OCI-LY1 (cell line): ENCODE data around the gene ITGA2.
"Not testable (repeated sequence)": the region's sequence is repeated elsewhere in the genome, so short reads cannot be mapped to it uniquely, and the experiment has no call there.

Source experiments
- H2AFZ ChIP-seq: fragments of 200-600 bp; sonication (generic), shearing (Covaris generic); 2 replicates; pipeline ENCODE4 v1.6.0; 2014; ENCODE audit warnings: antibody characterized with exemption, mild to moderate bottlenecking, low read length
- H3F3A ChIP-seq: fragments of 200-600 bp; sonication (generic), shearing (Covaris generic); 2 replicates; pipeline ENCODE4 v1.6.0; 2014; ENCODE audit warnings: mild to moderate bottlenecking, antibody characterized with exemption, low read length, moderate library complexity; ENCODE audit not compliant: insufficient read depth
- H3K27ac ChIP-seq: fragments of 200-600 bp; sonication (generic); 2 replicates; pipeline ENCODE4 v1.5.1; 2014; ENCODE audit warnings: low read length, mixed run types, mild to moderate bottlenecking, low read depth; ENCODE audit not compliant: poor library complexity, severe bottlenecking
- H3K27me3 ChIP-seq: fragments of 200-600 bp; sonication (generic); 2 replicates; pipeline ENCODE4 v1.6.0; 2014; ENCODE audit warnings: antibody characterized with exemption, mild to moderate bottlenecking, low read length, moderate library complexity; ENCODE audit not compliant: insufficient read depth
- H3K36me3 ChIP-seq: fragments of 200-600 bp; sonication (generic); 2 replicates; pipeline ENCODE4 v1.6.1; 2014; ENCODE audit warnings: mild to moderate bottlenecking, antibody characterized with exemption, low read length, moderate library complexity, mixed read lengths; ENCODE audit not compliant: insufficient read depth
- H3K4me1 ChIP-seq: fragments of 200-600 bp; sonication (generic); 2 replicates; pipeline ENCODE4 v1.5.1; 2014; ENCODE audit warnings: mild to moderate bottlenecking, low read length, moderate library complexity; ENCODE audit not compliant: insufficient read depth, severe bottlenecking
- H3K4me2 ChIP-seq: fragments of 200-600 bp; sonication (generic), shearing (Covaris generic); 2 replicates; pipeline ENCODE4 v1.6.1; 2014; ENCODE audit warnings: low read length
- H3K4me3 ChIP-seq: fragments of 200-600 bp; sonication (generic); 2 replicates; pipeline ENCODE4 v1.5.1; 2014; ENCODE audit warnings: low read length, low read depth, mild to moderate bottlenecking, mixed read lengths; ENCODE audit not compliant: poor library complexity, severe bottlenecking
- H3K79me2 ChIP-seq: fragments of 200-600 bp; shearing (Covaris generic); 2 replicates; pipeline ENCODE4 v1.6.1; 2016; ENCODE audit warnings: mixed run types, low read length, mixed read lengths; ENCODE audit not compliant: insufficient read depth
- H3K9ac ChIP-seq: fragments of 200-600 bp; sonication (generic), shearing (Covaris generic); 2 replicates; pipeline ENCODE4 v1.6.1; 2014; ENCODE audit warnings: mild to moderate bottlenecking, low read length, mixed read lengths
- H3K9me2 ChIP-seq: fragments of 200-600 bp; sonication (generic), shearing (Covaris generic); 2 replicates; pipeline ENCODE4 v1.6.1; 2014; ENCODE audit warnings: low read depth, mild to moderate bottlenecking, low read length, mixed read lengths
- H3K9me3 ChIP-seq: fragments of 200-600 bp; shearing (Covaris generic); 2 replicates; pipeline ENCODE4 v1.6.1; 2014; ENCODE audit warnings: low read length, mixed read lengths
- H4K20me1 ChIP-seq: fragments of 200-600 bp; sonication (generic), shearing (Covaris generic); 2 replicates; pipeline ENCODE4 v1.6.0; 2016; ENCODE audit warnings: mild to moderate bottlenecking, low read length; ENCODE audit not compliant: insufficient read depth
- EZH2 ChIP-seq: fragments of 200-600 bp; sonication (generic), shearing (Covaris generic); IDR thresholded peaks from 2 replicates; pipeline ENCODE4 v1.8.0; 2017; ENCODE audit warnings: borderline replicate concordance, mixed run types, mild to moderate bottlenecking, antibody characterized with exemption, low read length, moderate library complexity, mixed read lengths
- TF ChIP-seq, protein P1 (sequence below): fragments of 200-600 bp; sonication (generic), shearing (Covaris generic); IDR thresholded peaks from 2 replicates; pipeline ENCODE4 v1.5.1; 2017; ENCODE audit warnings: mild to moderate bottlenecking, antibody characterized with exemption, low read length, moderate library complexity, mixed read lengths

Gene ITGA2

GRCh38 chr5:52963636-52964035, 25.5 kb upstream of the ITGA2 start:
- no peaks in the 10 kb centered on the region for H3K9me2 ChIP-seq
- no peaks in the 10 kb centered on the region for H3K9me3 ChIP-seq
- no peaks in the 10 kb centered on the region for H3K27me3 ChIP-seq
- no peak overlapping the region for H2AFZ ChIP-seq
- no peaks in the 10 kb centered on the region for H3F3A ChIP-seq
- H3K4me2 ChIP-seq, result no peak overlapping the region
- H4K20me1 ChIP-seq, result no peaks in the 10 kb centered on the region
- no peak overlapping the region for H3K27ac ChIP-seq
- no peaks in the 10 kb centered on the region for H3K36me3 ChIP-seq
- no peak overlapping the region for H3K4me3 ChIP-seq
- H3K4me1 ChIP-seq, result no peaks in the 10 kb centered on the region
- no peak for TF ChIP-seq EZH2
- TF ChIP-seq, protein P1, sequence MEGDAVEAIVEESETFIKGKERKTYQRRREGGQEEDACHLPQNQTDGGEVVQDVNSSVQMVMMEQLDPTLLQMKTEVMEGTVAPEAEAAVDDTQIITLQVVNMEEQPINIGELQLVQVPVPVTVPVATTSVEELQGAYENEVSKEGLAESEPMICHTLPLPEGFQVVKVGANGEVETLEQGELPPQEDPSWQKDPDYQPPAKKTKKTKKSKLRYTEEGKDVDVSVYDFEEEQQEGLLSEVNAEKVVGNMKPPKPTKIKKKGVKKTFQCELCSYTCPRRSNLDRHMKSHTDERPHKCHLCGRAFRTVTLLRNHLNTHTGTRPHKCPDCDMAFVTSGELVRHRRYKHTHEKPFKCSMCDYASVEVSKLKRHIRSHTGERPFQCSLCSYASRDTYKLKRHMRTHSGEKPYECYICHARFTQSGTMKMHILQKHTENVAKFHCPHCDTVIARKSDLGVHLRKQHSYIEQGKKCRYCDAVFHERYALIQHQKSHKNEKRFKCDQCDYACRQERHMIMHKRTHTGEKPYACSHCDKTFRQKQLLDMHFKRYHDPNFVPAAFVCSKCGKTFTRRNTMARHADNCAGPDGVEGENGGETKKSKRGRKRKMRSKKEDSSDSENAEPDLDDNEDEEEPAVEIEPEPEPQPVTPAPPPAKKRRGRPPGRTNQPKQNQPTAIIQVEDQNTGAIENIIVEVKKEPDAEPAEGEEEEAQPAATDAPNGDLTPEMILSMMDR, result no peak
- H3K9ac ChIP-seq, result no peak overlapping the region
- H3K79me2 ChIP-seq, result no peaks in the 10 kb centered on the region

DNA sequence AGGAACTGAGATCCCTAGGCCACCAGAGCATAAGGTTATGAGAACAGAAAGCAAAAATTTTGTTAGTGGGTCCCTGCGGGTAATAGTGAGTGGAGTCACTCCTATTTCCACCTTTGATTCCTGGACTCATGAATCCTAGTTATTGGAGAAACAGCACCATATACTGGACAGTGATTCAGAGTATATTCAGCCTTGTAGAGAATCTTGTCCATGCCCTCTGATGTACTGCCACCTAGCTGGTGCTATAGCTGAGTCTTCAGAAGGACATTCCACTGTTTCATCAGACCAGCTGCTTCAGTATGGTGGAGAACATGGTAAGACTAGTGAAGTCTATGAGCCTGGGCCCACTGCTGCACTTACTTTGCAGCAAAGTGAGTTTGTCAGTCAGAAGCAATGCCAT, 25.0 kb upstream of the ITGA2 start:
- Histone ChIP-seq H3F3A (no peaks in the 10 kb centered on the region), H3K9me3 (no peaks in the 10 kb centered on the region), H3K79me2 (no peaks in the 10 kb centered on the region), H3K9me2 (no peaks in the 10 kb centered on the region), H3K4me2 (no peak overlapping the region), H3K9ac (no peak overlapping the region), H3K27ac (no peak overlapping the region), H3K36me3 (no peaks in the 10 kb centered on the region), H4K20me1 (no peaks in the 10 kb centered on the region), H3K27me3 (no peaks in the 10 kb centered on the region), H2AFZ (no peak overlapping the region), H3K4me1 (no peaks in the 10 kb centered on the region), H3K4me3 (no peak overlapping the region)
- TF ChIP-seq EZH2, result no peak

GRCh38 chr5:52976157-52976556, 13.0 kb upstream of the ITGA2 start:
- H3K36me3 ChIP-seq, H3K9me2 ChIP-seq, H3K9ac ChIP-seq, H3K4me1 ChIP-seq, H3K79me2 ChIP-seq, H3K27me3 ChIP-seq, H3K27ac ChIP-seq, H4K20me1 ChIP-seq, H3K4me3 ChIP-seq, H3K4me2 ChIP-seq, H2AFZ ChIP-seq, H3K9me3 ChIP-seq, H3F3A ChIP-seq: not testable (repeated sequence)

DNA sequence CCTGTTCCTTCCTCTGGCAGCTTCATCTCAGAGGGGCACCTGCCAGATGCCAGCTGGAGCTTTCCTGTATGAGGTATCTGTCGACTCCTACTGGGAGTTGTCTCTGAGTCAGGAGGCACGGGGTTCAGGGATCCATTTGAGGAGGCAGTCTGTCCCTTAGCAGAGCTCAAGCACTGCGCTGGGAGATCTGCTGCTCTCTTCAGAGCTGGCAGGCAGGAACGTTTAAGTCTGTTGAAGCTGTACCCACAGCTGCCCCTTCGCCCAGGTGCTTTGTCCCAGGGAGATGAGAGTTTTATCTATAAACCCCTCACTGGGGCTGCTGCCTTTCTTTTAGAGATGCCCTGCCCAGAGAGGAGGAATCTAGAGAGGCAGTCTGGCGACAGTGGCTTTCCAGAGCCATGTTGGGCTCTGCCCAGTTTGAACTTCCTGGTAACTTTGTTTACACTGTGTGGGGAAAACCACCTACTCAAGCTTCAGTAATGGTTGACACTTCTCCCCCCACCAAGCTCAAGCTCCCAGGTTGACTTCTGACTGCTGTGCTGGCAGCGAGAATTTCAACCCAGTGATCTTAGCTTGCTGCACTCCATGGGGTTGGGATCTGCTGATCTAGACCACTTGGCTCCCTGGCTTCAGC, 11.8 kb upstream of the ITGA2 start:
- TF ChIP-seq, protein P1, result no peak
- no peak for TF ChIP-seq EZH2
- Histone ChIP-seq H3K4me1 (no peaks in the 10 kb centered on the region), H3K27ac (no peak overlapping the region), H3K9me3 (no peaks in the 10 kb centered on the region), H3K36me3 (no peaks in the 10 kb centered on the region), H4K20me1 (no peaks in the 10 kb centered on the region), H3K4me2 (no peak overlapping the region), H3K9ac (no peak overlapping the region), H2AFZ (no peak overlapping the region), H3K4me3 (no peak overlapping the region), H3K27me3 (no peaks in the 10 kb centered on the region), H3K79me2 (no peaks in the 10 kb centered on the region), H3K9me2 (no peaks in the 10 kb centered on the region), H3F3A (no peaks in the 10 kb centered on the region)
